ENCODE results near the gene SLC29A3.

SLC29A3 gene

GRCh38 chr10:71349406-71349805 is 30.3 kb downstream of the SLC29A3 start:
- H3K4me1 ChIP-seq (ENCODE audit: insufficient read depth, insufficient read length), result peaks cover 12% of the 10 kb centered on the region
- H3K36me3 ChIP-seq (ENCODE audit: insufficient read depth, insufficient read length, low read length), result no peaks in the 10 kb centered on the region
- no peaks in the 10 kb centered on the region for H3K27me3 ChIP-seq (ENCODE audit: insufficient read depth, insufficient read length)
- H3K4me3 ChIP-seq (ENCODE audit: insufficient read length, low read depth), result no peak overlapping the region
- DNase-seq (ENCODE audit: low read depth, low spot score), result no peak
- no peak overlapping the region for H3K9ac ChIP-seq (ENCODE audit: insufficient read length, low read depth)
- TF ChIP-seq SUZ12 (IDR thresholded peaks at IDR 0.05; ENCODE audit: extremely low read depth, insufficient read depth, insufficient read length) (no peak), ZNF274 (IDR thresholded peaks at IDR 0.05; ENCODE audit: low read depth, low read length) (no peak), YY1 (IDR thresholded peaks at IDR 0.05; ENCODE audit: insufficient read depth, insufficient read length) (no peak)
- no peaks in the 10 kb centered on the region for H3K9me3 ChIP-seq (ENCODE audit: insufficient read depth, low read length)

GRCh38 chr10:71351087-71351486 is 32.0 kb downstream of the SLC29A3 start:
- Histone ChIP-seq H3K9me3 (ENCODE audit: insufficient read depth, low read length) (no peaks in the 10 kb centered on the region), H3K9ac (ENCODE audit: insufficient read length, low read depth) (no peak overlapping the region), H3K4me1 (ENCODE audit: insufficient read depth, insufficient read length) (peaks cover 8% of the 10 kb centered on the region), H3K36me3 (ENCODE audit: insufficient read depth, insufficient read length, low read length) (peaks cover 3% of the 10 kb centered on the region), H3K27me3 (ENCODE audit: insufficient read depth, insufficient read length) (no peaks in the 10 kb centered on the region), H3K4me3 (ENCODE audit: insufficient read length, low read depth) (no peak overlapping the region)
- no peak for TF ChIP-seq SUZ12 (IDR thresholded peaks at IDR 0.05; ENCODE audit: extremely low read depth, insufficient read depth, insufficient read length)
- no peak for TF ChIP-seq ZNF274 (IDR thresholded peaks at IDR 0.05; ENCODE audit: low read depth, low read length)
- no peak for TF ChIP-seq YY1 (IDR thresholded peaks at IDR 0.05; ENCODE audit: insufficient read depth, insufficient read length)
- no peak for DNase-seq (ENCODE audit: low read depth, low spot score)

- Histone ChIP-seq H3K36me3 (ENCODE audit: insufficient read depth, insufficient read length, low read length) (peaks cover 7% of the 10 kb centered on the region), H3K4me3 (ENCODE audit: insufficient read length, low read depth) (no peak overlapping the region), H3K4me1 (ENCODE audit: insufficient read depth, insufficient read length) (peaks cover 5% of the 10 kb centered on the region), H3K27me3 (ENCODE audit: insufficient read depth, insufficient read length) (no peaks in the 10 kb centered on the region), H3K9ac (ENCODE audit: insufficient read length, low read depth) (no peak overlapping the region), H3K9me3 (ENCODE audit: insufficient read depth, low read length) (no peaks in the 10 kb centered on the region)
- DNase-seq (ENCODE audit: low read depth, low spot score), result no peak
- TF ChIP-seq YY1 (IDR thresholded peaks at IDR 0.05; ENCODE audit: insufficient read depth, insufficient read length) (no peak), SUZ12 (IDR thresholded peaks at IDR 0.05; ENCODE audit: extremely low read depth, insufficient read depth, insufficient read length) (no peak), ZNF274 (IDR thresholded peaks at IDR 0.05; ENCODE audit: low read depth, low read length) (no peak)
These were observed 32.7 kb downstream of the SLC29A3 start for GRCh38 chr10:71351628-71352319.

- Histone ChIP-seq H3K4me3 (ENCODE audit: insufficient read length, low read depth) (no peak overlapping the region), H3K36me3 (ENCODE audit: insufficient read depth, insufficient read length, low read length) (peaks cover 10% of the 10 kb centered on the region), H3K27me3 (ENCODE audit: insufficient read depth, insufficient read length) (no peaks in the 10 kb centered on the region), H3K4me1 (ENCODE audit: insufficient read depth, insufficient read length) (peaks cover 3% of the 10 kb centered on the region), H3K9me3 (ENCODE audit: insufficient read depth, low read length) (no peaks in the 10 kb centered on the region), H3K9ac (ENCODE audit: insufficient read length, low read depth) (no peak overlapping the region)
- no peak for DNase-seq (ENCODE audit: low read depth, low spot score)
- no peak for TF ChIP-seq YY1 (IDR thresholded peaks at IDR 0.05; ENCODE audit: insufficient read depth, insufficient read length)
These were observed 34.6 kb downstream of the SLC29A3 start for GRCh38 chr10:71353639-71354038.

GRCh38 chr10:71354776-71355175 is 35.7 kb downstream of the SLC29A3 start:
- no peaks in the 10 kb centered on the region for H3K27me3 ChIP-seq (ENCODE audit: insufficient read depth, insufficient read length)
- H3K36me3 ChIP-seq (ENCODE audit: insufficient read depth, insufficient read length, low read length), result peaks cover 10% of the 10 kb centered on the region
- H3K4me1 ChIP-seq (ENCODE audit: insufficient read depth, insufficient read length), result peaks cover 2% of the 10 kb centered on the region
- H3K9me3 ChIP-seq (ENCODE audit: insufficient read depth, low read length), result no peaks in the 10 kb centered on the region
- DNase-seq (ENCODE audit: low read depth, low spot score), result no peak
- TF ChIP-seq YY1 (IDR thresholded peaks at IDR 0.05; ENCODE audit: insufficient read depth, insufficient read length), result no peak
- TF ChIP-seq ZNF274 (IDR thresholded peaks at IDR 0.05; ENCODE audit: low read depth, low read length), result no peak
- TF ChIP-seq SUZ12 (IDR thresholded peaks at IDR 0.05; ENCODE audit: extremely low read depth, insufficient read depth, insufficient read length), result no peak
- no peak overlapping the region for H3K9ac ChIP-seq (ENCODE audit: insufficient read length, low read depth)
- no peak overlapping the region for H3K4me3 ChIP-seq (ENCODE audit: insufficient read length, low read depth)

GRCh38 chr10:71355886-71356285 is 36.8 kb downstream of the SLC29A3 start:
- no peaks in the 10 kb centered on the region for H3K27me3 ChIP-seq (ENCODE audit: insufficient read depth, insufficient read length)
- H3K4me1 ChIP-seq (ENCODE audit: insufficient read depth, insufficient read length), result no peaks in the 10 kb centered on the region
- H3K4me3 ChIP-seq (ENCODE audit: insufficient read length, low read depth), result no peak overlapping the region
- no peak overlapping the region for H3K9ac ChIP-seq (ENCODE audit: insufficient read length, low read depth)
- TF ChIP-seq YY1 (IDR thresholded peaks at IDR 0.05; ENCODE audit: insufficient read depth, insufficient read length) (no peak), ZNF274 (IDR thresholded peaks at IDR 0.05; ENCODE audit: low read depth, low read length) (no peak), SUZ12 (IDR thresholded peaks at IDR 0.05; ENCODE audit: extremely low read depth, insufficient read depth, insufficient read length) (no peak)
- peaks cover 10% of the 10 kb centered on the region for H3K36me3 ChIP-seq (ENCODE audit: insufficient read depth, insufficient read length, low read length)
- no peaks in the 10 kb centered on the region for H3K9me3 ChIP-seq (ENCODE audit: insufficient read depth, low read length)
- DNase-seq (ENCODE audit: low read depth, low spot score), result no peak

GRCh38 chr10:71357792-71358265 is 38.8 kb downstream of the SLC29A3 start:
- Histone ChIP-seq H3K9me3 (ENCODE audit: insufficient read depth, low read length) (no peaks in the 10 kb centered on the region), H3K9ac (ENCODE audit: insufficient read length, low read depth) (no peak overlapping the region), H3K4me3 (ENCODE audit: insufficient read length, low read depth) (no peak overlapping the region), H3K36me3 (ENCODE audit: insufficient read depth, insufficient read length, low read length) (peaks cover 18% of the 10 kb centered on the region), H3K4me1 (ENCODE audit: insufficient read depth, insufficient read length) (no peaks in the 10 kb centered on the region), H3K27me3 (ENCODE audit: insufficient read depth, insufficient read length) (no peaks in the 10 kb centered on the region)
- DNase-seq (ENCODE audit: low read depth, low spot score), result no peak
- TF ChIP-seq SUZ12 (IDR thresholded peaks at IDR 0.05; ENCODE audit: extremely low read depth, insufficient read depth, insufficient read length) (no peak), YY1 (IDR thresholded peaks at IDR 0.05; ENCODE audit: insufficient read depth, insufficient read length) (no peak), ZNF274 (IDR thresholded peaks at IDR 0.05; ENCODE audit: low read depth, low read length) (no peak)
